ENCODE measurements around the gene ITGAV.

Gene ITGAV

DNA sequence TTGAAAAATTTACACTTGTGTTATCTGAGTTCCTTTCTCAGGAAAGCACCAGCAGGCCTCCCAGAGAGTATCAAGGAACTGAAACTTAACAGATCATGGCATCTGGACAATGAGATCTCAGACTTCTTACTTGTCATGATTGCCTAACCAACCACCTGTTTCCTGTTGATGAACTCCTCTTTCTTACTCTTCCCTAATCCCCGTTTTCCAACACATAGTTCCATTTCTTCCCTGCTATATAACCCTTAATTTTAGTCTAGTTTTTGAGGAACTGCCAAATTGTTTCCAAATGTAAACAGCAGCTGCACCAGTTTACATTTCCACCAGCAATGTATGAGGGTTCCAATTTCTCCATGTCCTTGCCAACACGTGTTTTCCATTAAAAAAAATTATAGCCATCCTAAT, 98.0 kb downstream of the ITGAV start:
- DNase-seq = no peak

DNA sequence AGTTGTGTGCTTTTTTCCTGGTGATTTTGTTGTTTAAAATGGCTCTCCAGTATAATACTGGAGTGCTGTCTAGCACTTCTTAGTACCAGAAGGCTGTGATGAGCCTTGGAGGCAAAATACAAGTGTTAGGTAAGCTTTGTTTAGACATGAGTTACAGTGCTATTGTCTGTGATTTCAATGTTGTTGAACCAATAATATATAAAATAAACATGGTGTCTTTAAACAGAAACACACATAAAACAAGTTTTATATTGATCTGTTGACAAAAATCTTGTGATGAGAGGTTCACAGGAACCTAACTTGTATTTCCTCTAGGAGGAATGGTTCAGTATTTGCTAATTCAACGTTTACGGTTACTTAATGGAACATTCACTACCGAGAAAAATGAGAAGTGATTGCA, 99.0 kb downstream of the ITGAV start:
- DNase-seq = no peak

GRCh38 chr2:186690786-186691185, 100.9 kb downstream of the ITGAV start:
- no peak for DNase-seq

DNA sequence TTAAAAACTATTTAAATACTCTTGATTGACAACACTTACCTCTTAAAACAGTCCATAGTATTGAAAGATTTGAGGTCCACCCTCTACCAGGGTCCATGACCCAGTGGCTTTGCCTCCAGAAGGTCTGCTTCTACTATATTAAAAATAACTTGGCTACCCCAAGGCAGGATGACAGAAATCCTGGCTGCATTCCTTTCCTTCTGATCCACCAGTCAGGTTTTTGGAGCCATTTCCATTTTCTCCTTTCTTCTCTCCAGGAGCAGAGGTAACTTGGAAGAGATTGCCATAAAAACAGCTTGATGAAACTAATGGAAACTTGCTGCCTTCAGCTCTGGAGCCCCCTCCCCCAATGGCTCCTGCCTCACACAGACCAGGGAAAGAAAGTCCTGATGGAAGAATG, 101.4 kb downstream of the ITGAV start:
- DNase-seq = no peak

DNA sequence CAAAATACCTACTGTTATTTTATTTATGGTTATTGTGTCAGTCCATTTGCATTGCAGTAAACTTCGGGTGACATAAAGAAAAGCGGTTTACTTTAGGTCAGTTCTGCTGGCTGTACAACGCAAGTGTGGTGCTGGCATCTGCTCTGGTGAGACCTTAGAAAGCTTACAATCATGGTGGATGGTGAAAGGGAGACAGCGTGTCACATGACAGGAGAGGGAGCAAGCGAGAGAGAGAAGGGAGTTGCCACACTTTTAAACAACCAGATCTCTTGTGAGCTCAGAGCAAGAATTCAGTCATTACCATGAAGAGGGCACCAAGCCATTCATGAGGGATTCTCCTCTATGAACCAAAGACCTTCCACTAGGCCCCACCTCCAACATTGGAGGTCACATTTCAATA, 102.0 kb downstream of the ITGAV start:
- DNase-seq = no peak

DNA sequence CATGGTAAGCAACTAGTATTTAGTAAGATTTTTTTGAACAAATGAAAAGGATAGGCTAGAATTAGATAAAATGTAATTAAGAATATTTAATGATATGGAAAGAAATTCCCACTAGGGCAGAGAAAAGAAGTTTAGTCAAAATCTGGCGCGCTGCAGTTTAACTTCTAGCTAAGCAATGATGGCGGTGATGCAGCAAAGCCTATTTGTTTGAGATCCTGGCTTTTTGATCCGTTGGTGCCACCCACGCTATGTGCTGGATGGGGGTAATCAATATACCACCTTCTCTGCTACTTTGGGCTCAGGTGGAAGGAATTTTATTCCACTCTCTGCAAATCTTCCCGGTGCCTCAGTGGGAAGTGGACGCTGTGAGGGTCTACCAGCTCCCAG, 103.6 kb downstream of the ITGAV start:
- DNase-seq = no peak

GRCh38 chr2:186695081-186695756, 105.4 kb downstream of the ITGAV start:
- DNase-seq = no peak

- no peak for DNase-seq
Observed at GRCh38 chr2:186696290-186696689, 106.4 kb downstream of the ITGAV start.

DNA sequence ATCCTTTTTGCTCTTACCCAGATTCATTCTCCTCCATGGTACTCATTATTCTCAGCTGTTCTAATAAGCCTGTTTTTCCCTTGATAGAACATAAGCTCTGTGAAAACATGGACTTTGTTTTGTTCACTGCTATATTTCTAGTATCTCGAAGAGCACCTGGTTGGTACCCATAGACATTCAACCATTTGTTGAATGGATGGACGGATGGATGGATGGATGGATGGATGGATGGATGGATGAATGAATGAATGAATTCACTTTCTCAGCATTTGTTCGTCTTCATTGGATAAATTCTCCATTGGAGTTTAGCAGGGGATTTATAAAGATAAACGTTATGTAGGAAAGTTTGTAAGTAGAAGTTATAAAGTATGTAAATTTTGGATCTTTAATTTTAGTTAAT, 106.9 kb downstream of the ITGAV start:
- DNase-seq = no peak

DNA sequence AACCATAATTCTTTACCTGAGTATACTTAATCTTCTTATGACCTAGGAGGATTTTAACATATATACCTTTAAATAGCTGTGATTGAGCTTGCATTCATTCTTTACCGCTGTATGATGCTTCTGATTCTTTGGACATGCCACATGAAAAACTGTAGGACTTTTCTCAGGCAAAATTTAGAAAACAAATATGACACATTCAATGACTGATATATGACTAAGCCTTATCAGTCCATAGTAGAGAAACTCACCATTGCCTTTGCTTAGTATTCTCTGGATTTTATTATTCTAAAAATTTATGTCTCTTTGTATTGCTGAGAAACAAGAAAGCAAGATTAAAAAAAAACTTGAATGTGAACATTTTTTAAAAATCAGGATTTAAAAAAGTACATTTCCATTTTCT, 107.7 kb downstream of the ITGAV start:
- DNase-seq = no peak

DNA sequence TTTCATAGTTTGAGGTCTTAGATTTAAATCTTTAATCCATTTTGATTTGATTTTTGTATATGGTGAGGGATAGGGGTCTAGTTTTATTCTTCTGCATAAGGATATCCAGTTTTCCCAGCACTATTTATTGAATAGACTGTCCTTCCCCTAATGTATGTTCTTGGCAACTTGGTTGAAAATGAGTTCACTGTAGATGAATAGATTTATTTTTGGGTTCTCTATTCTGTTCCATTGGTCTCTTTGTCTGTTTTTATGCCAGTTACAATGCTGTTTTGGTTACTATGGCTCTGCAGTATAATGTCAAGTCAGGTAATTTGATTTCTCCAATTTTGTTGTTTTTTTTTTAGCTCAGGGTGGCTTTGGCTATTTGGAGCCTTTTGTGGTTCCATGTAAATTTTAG, 109.9 kb downstream of the ITGAV start:
- DNase-seq = no peak

DNA sequence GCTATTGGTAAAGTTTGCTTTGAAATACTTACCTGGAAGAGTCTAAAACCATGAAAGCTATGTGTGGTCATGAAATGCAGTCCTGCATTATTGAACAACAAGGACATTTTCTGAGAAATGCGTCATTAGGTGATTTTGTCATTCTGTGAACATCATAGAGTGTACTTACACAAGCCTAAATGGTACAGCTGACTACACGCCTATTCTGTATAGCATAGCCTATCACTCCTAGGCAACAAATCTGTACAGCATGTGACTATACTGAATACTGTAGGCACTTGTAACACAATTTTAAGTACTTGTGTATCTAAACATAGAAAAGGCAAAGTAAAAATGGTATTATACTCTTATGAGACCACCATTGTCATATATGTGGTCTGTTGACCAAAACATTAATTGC, 112.2 kb downstream of the ITGAV start:
- DNase-seq = peak; percentile 64 to 73

DNA sequence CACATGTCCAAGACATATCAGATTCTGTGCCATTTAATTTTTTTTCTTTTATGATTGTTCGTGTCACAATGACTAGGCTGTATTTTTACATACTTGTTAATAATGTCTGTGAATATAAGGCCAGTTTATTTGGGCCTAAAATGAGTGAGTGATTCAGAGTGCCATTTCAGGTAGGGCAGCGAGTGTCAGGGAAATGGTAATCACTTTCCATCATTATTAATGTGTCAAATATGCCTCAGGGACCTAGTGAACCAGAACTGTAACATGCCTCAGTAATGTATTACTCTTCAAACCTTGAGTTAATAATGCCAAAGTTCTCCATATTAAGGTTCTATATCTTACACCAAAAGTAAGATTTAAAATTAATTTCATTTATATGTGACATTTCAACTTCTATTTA, 112.6 kb downstream of the ITGAV start:
- peak in 1 of 2 experiments; percentile 45 for DNase-seq

DNA sequence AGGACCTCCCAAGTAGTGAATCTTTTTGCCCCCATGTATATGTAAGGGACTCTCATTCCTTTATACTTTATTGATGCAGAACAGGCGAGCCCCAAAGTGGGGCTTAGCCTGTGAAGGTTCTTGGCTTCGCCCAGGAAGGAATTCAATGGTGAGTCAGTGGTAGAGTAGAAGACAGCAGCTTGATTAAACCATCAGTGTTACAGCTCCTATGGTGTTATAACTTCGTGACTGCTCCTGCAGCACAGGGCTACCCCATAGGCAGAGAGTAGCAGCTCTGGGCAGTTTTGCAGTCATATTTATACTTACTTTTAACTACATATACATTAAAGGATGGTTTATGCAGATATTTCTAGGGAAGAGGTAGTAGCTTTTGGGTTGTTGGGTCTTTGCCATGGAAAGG, 115.0 kb downstream of the ITGAV start:
- DNase-seq = no peak

DNA sequence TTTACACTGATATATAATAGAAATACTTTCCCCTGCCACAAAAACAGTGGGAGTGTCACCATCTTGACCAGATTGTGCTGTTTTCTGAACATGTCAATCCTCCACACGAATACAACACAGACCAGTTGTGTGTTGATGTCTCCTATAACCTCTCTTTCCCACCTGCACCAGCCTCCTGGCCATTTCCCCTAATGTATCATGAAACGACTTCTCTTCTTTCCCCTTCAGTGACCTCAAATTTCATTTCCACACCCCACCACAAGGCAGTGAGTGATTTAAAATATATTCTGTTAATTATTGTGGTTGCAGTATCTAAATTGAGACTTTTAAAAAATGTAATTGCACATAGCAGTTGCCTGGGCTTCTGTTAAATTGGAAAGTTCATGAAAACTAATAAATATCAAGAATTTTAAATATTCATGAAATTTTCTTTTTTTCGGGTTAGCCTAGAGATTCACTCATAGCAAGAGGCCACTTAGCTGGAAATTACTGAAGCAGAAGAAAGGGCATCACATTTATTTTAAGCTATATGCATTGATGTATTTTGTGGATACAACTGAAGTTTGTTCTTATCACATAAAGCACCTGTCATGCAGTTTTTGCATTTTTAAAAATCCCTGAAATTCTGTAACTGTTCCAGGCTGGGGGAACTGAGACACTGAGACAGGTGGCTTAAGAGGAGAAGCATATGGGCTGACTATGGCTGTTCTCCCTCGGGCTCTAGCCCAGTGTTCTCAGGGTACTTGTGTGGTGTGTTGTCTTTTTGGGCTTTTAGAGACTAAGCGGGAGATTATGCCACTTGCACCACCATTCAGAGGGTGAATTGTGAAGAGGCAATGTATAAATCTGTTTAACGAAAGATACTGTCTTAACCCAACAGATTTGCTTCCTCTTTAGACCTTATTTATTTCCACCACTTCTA, 119.9 kb downstream of the ITGAV start:
- no peak for DNase-seq

DNA sequence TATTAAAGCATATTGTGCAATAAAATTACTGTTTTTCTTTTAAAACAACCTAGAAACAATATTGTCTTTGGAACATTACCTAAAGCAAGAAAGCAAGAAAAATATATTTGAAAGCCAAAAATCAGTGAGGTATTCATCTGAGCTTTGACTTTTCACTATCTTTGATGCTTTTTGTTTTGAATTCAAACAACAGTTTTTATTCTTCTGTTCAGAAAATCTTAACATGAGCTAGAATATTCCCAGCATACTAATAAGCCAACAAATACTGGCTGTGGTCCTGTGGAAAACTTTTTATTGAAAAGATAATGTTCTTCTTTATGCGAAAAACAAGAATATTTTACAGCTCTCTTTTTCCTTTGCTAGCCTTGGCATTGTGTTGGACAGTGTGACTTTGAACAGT, 123.8 kb downstream of the ITGAV start:
- DNase-seq = no peak

- DNase-seq = peak in 1 of 2 experiments; percentile 4
Observed at GRCh38 chr2:186714611-186715010, 124.8 kb downstream of the ITGAV start.

GRCh38 chr2:186716004-186716403, 126.1 kb downstream of the ITGAV start:
- DNase-seq = no peak

- DNase-seq = no peak
Observed at GRCh38 chr2:186716899-186717298, 127.0 kb downstream of the ITGAV start.

DNA sequence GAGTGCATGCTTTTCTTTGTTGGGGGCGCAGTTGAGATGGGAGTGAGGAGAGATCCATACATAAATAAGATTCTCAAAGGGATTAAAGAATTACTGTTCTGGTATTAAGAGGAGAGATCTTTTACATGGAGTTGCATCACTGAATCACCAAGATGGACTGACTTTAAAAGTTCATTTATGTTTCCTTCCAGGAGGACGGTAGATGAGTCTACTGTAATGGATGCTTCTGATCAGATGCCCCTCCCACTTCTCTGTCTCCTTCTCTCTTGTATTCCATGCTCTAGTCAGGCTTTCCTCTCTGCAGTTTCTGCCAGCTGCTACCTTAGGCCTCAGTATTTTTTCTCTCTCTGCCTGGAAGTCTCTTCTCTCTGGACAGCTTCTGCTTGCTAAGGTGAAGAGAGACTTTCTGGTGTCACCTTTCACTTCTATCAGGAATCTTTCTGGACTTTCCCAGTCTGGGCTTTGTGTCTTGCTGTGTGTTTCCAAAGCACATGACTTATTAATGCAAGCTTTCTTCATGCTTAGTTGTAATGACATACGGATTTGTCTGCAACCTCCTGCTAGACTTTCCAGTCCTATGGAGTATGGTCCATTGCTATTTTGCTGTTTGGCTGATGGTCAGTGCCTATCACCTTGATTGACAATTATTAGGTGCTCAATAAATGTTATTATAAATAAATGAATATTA, 127.6 kb downstream of the ITGAV start:
- no peak for DNase-seq

DNA sequence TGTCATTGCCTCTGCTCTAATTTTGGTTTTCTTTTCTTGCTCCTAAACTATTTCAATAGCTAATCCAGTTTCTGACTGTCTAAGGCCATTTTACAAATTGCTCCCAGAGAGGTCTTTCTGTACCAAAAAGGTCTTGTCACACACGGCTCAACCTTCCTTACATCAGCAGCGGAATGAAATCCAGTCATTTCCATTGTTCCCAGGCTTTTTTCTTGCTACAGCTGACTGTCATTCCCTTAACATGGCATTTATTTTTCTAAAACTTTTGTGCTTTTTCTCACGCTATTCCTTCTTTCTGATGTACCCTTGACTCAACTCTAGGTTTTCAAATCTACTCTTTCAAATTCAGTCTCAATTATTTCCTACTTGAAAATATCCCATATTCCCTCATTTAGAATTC, 128.3 kb downstream of the ITGAV start:
- no peak for DNase-seq

DNA sequence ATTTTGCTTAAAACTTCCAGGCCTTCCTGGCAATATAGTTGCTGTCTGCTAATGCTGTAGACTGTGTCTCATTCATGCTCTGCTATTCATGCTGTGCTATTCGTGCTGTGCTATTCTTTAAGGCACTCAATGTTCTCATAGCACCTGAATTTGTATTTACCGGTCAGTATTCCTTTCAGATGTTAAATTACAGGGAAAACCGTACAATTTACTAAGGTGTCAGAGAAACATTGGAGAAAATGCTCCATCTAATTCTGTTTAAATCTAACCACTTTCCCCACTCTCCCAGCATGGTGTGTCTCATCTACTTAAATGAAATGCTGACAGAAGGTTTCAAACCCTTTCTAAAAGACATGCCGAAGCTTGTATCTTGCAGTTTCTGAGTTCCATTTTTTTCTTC, 129.0 kb downstream of the ITGAV start:
- peak; percentile 33 to 74 for DNase-seq

- DNase-seq = no peak
Observed at GRCh38 chr2:186721956-186722355, 132.1 kb downstream of the ITGAV start.

GRCh38 chr2:186724736-186725135, 134.9 kb downstream of the ITGAV start:
- DNase-seq = no peak

Data from NCI-H1930 (cell line).